NCI-H510A (cell line): ENCODE results near the gene TADA2A.

Source experiments
- DNase-seq: peaks from one replicate; lab custom pipeline; 2025; lab: John Stamatoyannopoulos, UW

TADA2A gene

GRCh38 chr17:37462492-37462891 is 55.8 kb downstream of the TADA2A start:
- no peak for DNase-seq

GRCh38 chr17:37463039-37463438 is 56.4 kb downstream of the TADA2A start:
- no peak for DNase-seq

GRCh38 chr17:37465069-37465616 is 58.5 kb downstream of the TADA2A start:
- no peak for DNase-seq

GRCh38 chr17:37466471-37466870 is 59.8 kb downstream of the TADA2A start:
- DNase-seq, result no peak

- no peak for DNase-seq
Observed at GRCh38 chr17:37470181-37470580, 63.5 kb downstream of the TADA2A start.

GRCh38 chr17:37475731-37476420 is 69.2 kb downstream of the TADA2A start:
- no peak for DNase-seq

- DNase-seq, result no peak
Observed at GRCh38 chr17:37476431-37477120, 69.9 kb downstream of the TADA2A start.

- no peak for DNase-seq
Observed at GRCh38 chr17:37478187-37478586, 71.5 kb downstream of the TADA2A start.

- DNase-seq, result no peak
Observed at GRCh38 chr17:37479025-37479424, 72.3 kb downstream of the TADA2A start.

- DNase-seq, result no peak
Observed at GRCh38 chr17:37480427-37480826, 73.7 kb downstream of the TADA2A start.

- no peak for DNase-seq
Observed at GRCh38 chr17:37481001-37481665, 74.4 kb downstream of the TADA2A start.

- DNase-seq, result no peak
Observed at GRCh38 chr17:37483311-37484039, 76.8 kb downstream of the TADA2A start.

GRCh38 chr17:37485938-37486570 is 79.4 kb downstream of the TADA2A start:
- no peak for DNase-seq

GRCh38 chr17:37488009-37488604 is 81.4 kb downstream of the TADA2A start:
- peak; percentile 58 for DNase-seq

- peak; percentile 34 for DNase-seq
Observed at GRCh38 chr17:37488607-37489196, 82.0 kb downstream of the TADA2A start.

- peak; percentile 78 for DNase-seq
Observed at GRCh38 chr17:37489197-37490001, 82.7 kb downstream of the TADA2A start, which contains the start of gene DUSP14. Gene DUSP14 (plus strand): TSS chr17:37489891. CDS start chr17:37512273, 22,382 bp downstream.

GRCh38 chr17:37490022-37490587 is 83.4 kb downstream of the TADA2A start:
- DNase-seq, result peak; percentile 75

GRCh38 chr17:37490638-37491614 is 84.2 kb downstream of the TADA2A start:
- DNase-seq, result no peak
